GM21723 (cell line): Measurements from ENCODE around the gene RBM28.
A peak's percentile ranks its signal among the peaks of the same experiment; 100 is the strongest.

Source experiments
- ATAC-seq: cut with Tn5 transposase; IDR thresholded peaks from one replicate; pipeline ENCODE4 v1.9.1; 2021; ENCODE audit warnings: mild to moderate bottlenecking, moderate library complexity; ENCODE audit not compliant: unreplicated experiment

RBM28 gene

DNA sequence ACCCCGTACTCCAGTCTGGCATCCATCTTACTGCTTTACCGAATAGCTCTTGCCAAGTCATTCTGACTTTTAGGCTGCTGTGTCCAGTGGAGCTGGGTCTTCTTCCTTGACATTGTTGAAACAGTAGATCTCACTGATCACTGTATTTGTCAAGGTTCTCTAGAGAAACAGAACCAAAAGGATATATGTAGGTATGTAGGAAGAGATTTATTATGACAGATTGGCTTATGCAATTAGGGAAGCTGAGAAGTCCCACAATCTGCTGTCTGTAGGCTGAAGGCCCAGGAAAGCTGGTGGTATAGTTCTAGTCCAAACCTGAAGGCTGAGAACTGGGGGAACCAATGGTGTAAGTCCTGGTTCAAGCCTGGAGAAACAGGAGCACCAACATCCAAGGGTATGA is 29.9 kb upstream of the RBM28 start:
- no peak for ATAC-seq

- no peak for ATAC-seq
Measured at GRCh38 chr7:128370491-128370890, 26.8 kb upstream of the RBM28 start.

- ATAC-seq: no peak
Measured at GRCh38 chr7:128366986-128367385, 23.3 kb upstream of the RBM28 start.

GRCh38 chr7:128366300-128366699 is 22.6 kb upstream of the RBM28 start:
- ATAC-seq: no peak

DNA sequence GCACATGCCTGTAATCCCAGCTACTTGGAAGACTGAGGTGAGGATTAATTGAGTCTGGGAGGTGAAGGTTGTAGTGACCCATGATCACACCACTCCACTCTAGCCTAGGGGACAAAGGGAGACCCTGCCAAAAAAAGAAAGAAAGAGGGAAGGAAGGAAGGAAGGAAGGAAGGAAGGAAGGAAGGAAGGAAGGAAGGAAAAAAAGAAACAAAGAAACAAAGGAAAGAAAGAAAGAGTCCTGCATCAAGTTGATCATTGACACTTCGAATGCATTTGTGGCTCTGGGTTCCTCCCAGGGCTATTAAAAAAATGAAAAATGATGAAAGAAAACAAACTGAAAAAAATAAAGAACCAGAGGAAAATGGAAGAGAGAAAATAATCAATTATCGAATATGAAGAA is 21.7 kb upstream of the RBM28 start:
- no peak for ATAC-seq

- ATAC-seq: no peak
Measured at GRCh38 chr7:128364166-128364870, 20.6 kb upstream of the RBM28 start.

- ATAC-seq: no peak
Measured at GRCh38 chr7:128363261-128363721, 19.6 kb upstream of the RBM28 start.

- ATAC-seq: no peak
Measured at GRCh38 chr7:128362670-128363069, 19.0 kb upstream of the RBM28 start.

DNA sequence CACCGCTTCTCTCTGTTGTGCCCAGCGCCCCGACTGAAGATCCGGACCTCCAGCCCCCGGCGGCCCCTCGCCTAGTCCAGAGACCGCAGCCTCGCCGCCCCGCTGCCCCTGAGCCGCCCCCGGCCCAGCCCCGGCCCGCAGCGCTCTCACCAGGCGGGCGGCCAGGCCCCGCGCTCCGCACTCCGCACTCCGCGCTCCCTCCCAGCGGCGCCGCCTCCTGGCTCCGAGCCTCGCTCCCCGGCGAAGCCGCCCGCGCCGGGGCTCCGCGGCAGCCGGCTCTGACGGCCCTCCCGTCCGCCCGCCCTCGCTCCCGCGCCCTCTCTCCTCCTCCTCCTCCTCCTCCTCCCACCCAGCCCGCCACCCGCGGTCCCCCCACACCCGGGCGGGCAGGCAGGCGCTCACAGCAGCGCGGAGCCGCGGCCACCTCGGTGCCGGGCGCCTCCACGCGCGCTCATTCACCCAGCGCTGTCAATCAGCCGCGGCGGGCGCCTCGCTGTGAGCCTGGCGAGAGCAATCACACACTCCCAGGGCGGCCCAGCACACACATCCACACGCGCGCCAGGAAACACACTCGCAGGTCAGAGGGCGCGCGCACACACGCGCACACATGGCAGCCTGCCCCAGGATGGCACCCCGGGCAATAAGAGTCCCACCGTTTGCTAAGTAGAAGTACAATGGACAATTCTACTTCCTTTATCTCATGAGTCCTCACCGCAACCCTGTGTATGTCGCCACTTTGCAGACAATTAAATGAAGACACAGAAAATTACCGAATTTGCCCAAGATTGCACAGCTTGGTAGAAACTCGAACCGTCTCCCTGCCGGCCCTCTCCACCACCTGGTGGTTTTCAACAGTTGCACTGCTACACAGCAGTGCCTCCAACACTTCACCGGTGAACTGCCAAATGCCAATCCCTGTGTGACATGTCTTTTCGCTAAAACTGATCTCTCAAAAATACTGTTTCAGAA is 18.0 kb upstream of the RBM28 start, which contains the start of gene PRRT4:
Gene PRRT4, minus strand, starts transcription at position 280 of the 969 bp plus-strand sequence.
- ATAC-seq: peak; percentile 56

DNA sequence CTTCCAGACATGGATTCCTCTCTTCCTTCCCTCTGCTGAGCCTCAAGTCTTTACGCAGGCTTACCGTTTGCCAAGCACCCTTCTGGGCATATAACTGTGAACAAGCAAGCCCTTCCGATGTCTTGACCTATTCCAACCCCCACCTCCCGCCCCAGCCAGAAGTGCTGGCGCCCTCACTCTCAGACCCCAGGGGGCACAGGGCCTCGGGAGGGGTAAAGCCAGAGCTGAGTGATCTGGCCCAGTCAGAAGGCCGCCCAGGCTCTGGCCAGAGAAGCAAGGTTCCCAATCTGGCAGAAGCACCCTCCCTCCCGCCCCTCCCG is 16.6 kb upstream of the RBM28 start:
- no peak for ATAC-seq

DNA sequence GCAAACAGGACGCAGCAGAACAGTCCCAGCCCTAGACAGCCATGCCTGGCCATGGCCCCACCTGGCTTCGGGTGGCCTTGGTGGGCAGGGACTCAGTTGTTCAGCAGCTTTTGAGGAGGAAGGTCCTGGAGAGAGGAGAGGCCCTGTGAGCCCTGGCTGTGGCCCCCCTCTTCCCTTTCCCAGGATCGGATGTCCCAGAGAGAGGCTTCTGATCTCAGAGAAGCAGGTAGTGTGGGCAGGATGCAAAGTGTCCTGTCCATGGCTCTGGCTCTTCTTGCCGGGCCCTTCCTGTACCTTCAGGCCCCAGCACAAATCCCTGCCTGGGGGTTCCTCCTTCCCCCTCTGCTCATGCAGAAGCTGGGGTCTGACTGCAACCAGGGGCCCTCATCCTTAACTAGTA is 16.2 kb upstream of the RBM28 start:
- ATAC-seq: no peak

DNA sequence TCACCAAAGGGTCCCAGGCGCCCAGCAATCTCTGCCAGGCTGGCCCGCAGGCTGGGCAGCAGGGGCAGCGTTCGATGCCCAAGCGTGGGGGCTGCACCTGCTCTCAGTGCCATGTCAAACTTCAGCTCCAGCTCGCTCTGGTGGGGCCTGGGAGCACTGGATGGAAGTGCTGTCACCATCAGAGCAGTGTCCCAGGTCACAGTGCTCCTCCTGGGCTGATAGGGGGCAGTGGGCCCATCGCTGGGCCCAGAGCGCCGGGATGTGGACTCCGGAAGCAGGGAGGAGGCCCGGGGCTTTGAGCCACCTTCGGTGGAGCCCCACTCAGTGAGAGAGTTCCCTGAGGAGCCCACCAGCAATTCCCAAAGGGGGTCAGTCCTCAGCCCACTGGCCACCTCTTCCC is 15.6 kb upstream of the RBM28 start:
- no peak for ATAC-seq

- ATAC-seq: no peak
Measured at GRCh38 chr7:128358233-128358632, 14.5 kb upstream of the RBM28 start.

DNA sequence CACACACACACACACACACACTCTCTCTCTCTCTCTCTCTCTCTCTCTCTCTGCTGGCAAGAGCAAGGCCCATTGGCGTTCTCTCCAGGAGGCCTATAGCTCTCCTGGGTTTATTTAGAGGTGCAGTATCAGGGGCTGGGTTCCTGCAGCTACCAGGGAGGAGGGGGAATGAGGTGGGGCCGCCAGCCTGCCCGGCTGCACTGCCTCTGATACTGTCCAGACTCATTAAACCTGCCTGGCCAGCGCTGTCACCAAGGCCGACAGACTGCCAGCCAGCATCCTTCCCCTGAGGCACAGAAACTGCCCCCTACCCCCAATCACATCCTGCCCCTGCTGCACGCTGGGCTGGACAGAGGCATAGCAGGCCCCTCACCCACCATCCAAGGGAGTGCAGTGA is 13.5 kb upstream of the RBM28 start:
- no peak for ATAC-seq

- no peak for ATAC-seq
Measured at GRCh38 chr7:128356546-128357216, 13.0 kb upstream of the RBM28 start.

- ATAC-seq: no peak
Measured at GRCh38 chr7:128353610-128354009, 9.9 kb upstream of the RBM28 start.

DNA sequence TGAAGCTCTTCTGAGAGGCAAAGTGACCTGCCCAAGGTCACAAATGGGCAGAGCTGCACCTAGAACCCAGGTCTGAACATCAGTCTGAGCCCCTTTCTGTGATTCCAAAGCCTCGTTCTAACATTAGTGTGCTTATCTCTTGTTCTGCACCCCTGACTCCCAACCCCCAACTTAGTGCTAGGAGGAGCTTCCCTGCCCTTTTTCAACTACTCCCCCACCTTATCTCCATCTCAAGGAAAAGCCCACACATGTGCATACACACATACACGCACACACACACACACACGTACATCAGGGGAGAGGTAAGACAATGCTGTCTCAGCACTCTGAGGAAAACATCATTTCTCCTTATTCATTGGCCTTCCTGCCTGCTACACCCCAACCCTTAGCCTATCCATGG is 9.5 kb upstream of the RBM28 start:
- ATAC-seq: no peak

DNA sequence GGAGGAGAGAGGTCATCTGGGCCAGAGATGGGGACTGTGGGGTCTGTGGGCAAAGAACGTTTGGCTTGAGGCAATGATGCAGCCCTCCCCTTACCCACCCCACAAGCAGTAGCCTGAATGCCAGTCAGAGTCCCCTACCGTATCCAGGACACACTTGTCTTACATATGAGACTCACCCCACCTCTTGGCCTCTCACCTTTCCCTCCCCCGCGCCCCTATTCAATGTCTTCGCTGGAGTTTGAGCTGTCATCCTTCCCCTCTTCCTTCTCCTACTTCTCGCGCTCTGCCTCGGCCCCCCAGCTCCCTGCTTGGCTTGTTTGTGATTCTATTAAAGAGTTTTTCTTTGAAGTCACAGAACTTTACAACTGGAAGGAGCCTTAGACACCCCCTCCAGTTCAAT is 8.9 kb upstream of the RBM28 start:
- no peak for ATAC-seq

DNA sequence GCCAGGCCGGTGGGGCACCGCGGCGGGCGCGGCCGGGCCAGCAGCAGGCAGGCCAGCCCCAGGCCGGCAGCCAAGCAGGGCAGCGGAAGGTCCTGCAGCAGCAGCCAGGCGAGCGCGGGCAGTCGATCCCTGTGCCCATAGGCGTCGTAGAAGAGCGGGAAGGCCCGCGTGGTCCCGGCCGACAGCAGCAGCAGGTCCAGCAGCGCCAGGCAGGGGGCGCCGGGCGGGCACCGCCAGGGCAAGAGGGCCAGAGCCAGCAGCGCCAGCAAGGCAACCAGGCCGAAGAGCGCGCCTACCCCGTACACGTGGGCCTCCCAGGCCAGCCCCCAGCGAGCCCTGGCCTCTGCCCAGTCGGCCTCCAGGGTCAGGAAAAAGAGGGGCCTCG is 8.4 kb upstream of the RBM28 start:
- no peak for ATAC-seq

- ATAC-seq: no peak
Measured at GRCh38 chr7:128351296-128352152, 7.8 kb upstream of the RBM28 start.
